Measurements from ENCODE around the gene NCOA1.
"Not testable (repeated sequence)": the region's sequence is repeated elsewhere in the genome, so short reads cannot be mapped to it uniquely, and the experiment has no call there.

Gene NCOA1

DNA sequence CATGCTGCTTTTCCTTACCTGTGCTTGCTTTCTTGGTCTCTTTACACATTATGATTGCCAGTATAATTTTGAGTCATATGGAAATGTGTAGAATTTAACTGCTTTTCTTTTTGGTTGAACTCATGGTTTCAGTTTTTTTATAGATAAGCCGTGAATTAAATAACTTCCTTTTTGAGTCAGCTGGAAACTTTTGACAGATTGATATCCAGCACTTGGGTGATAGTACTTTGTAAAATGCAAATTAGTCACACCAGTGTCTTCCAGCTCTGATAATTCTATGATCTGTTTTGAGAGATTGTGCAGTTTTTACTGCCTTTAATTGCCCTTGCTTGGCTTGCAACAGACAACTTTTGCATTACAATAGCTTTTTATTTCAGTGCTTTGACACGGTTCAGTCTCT is 86.4 kb downstream of the NCOA1 start:
- peak; percentile 22 for DNase-seq (ENCODE audit: low read depth)

DNA sequence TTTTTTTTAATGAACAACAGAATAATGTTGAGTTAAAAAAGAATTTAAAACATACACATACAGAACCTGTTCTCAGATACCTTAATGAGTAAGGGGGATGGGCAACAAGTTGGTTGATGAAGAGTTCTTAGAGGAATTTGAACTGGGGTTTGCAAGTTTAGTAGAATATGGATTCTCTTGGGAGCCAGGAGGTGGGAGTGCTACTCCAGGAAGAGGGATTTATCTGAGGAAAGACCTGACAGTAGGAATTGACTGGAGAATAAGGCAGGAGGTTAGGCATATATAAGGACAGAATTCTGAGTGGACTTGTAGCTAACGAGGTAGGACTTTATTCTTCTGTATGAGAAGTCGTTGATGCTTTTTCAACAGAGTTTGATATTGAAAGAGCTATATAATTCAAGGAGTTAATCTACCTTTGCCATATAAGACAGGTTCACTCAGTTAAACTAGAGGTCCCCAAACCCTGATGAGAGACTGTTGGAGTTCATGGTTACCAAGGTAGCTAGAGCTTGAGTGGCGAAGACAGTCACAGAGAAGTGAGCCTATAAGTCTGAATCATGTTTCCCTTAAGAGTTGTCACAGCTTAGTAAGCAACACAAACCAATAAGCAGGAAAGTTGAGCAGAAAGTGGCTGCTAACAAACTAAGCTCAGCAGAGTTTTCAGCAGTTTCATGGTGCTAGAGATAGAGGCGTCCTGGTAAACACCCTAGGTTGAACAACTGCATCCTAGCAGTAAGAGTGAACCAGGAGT is 88.2 kb downstream of the NCOA1 start:
- no peak for DNase-seq (ENCODE audit: low read depth)

DNA sequence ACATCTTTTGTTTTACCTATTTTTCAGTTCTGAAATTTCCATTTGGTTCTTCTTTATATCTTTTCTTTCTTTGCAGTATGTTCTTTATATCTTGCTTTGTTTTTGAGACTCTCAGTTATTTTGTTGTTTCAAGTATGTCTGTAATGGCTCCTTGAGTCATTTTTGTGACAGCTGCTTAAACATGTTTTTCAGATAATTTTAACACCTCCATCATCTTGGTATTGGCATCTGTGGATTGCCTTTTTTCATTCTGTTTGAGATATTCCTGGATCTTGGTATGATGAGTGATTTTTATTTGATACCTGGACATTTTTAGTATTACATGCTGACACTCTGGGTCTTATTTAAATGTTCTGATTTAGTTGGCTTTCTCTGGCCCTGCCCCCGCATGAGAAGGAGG is 89.5 kb downstream of the NCOA1 start:
- DNase-seq (ENCODE audit: low read depth), result no peak

DNA sequence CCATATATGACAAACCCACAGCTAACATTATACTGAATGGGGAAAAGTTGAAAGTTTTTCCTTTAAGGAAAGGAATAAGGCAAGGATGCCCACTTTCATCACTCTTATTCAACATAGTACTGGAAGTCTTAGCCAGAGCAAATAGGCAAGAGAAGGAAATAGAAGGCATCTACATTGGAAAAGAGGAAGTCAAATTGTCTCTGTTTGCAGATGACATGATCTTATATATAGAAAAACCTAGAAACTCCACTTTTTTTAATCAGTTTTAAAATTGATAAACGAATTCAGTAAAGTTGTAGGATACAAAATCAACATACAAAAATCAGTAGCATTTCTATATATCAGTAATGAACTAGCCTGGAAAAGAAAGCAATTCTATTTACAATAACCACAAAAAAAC is 90.9 kb downstream of the NCOA1 start:
- not testable (repeated sequence) for DNase-seq (ENCODE audit: low read depth)

DNA sequence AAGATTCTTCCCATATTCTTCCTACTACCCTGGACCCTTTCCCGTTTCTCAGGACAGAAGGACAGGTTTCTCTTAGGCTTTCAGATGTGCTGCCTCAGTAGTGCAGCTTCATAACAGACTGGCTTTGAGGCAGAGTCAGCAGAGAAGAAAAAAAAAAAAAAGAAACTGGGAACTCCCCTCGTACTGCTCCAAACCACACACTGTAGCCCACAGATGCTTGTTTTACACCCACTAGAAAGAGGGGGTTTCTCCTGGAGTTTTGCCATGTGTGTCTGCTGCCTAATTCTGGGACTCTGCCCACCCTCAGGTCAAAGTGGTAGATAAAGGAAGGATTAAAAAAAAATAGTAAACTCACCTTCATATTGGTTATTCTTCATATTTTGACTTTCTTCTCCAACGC is 95.9 kb downstream of the NCOA1 start:
- DNase-seq (ENCODE audit: low read depth), result no peak

DNA sequence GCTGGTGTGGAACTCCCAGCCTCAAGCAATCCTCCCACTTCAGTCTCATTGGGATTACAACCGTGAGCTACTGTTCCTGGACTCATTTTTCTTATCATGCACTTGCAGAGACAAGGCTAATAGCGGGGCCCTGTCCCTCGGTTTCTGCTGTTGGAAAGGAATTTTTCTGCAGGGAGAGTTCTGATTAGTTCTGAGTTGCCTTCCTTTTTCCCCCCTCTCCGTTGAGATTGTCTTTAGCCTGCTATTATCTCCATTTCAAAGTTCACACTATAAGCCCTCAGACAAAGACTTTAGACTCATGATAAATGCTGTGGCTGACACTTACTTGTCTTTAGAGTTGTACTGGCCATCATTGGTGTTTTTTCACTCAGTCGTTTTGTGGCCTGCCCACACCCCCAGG is 97.2 kb downstream of the NCOA1 start:
- DNase-seq (ENCODE audit: low read depth), result no peak

DNA sequence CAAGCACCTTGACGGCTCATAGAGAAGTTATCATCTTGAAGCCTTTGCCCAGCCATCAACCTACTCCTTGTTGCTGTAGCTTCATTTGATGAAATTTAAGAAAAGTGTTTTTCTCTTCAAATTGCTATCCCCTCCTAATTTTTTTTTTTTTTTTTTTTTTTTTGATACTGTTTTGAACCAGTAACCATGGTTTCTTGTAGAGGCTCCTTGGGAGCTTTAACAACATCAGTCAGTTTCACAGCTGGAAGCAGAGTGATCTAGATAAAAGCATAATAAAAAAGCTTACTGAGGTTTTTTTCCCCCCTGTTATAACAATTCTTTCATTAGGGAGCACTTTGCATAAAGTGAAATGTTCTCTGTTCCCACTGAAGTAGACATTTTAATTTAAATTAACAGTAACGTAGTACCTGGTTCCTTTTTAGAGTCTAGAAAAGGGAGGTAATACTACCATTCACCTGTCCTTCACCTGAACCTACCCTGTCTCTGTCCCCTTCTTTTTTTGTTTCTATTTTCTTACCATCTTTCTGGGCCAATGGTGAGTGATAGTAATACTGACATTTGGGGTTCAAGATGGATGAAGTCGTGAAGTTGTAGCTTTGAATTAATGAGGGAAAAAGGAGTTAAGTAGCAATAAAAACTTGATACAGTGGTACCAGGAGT is 101.5 kb downstream of the NCOA1 start:
- DNase-seq (ENCODE audit: low read depth), result no peak

DNA sequence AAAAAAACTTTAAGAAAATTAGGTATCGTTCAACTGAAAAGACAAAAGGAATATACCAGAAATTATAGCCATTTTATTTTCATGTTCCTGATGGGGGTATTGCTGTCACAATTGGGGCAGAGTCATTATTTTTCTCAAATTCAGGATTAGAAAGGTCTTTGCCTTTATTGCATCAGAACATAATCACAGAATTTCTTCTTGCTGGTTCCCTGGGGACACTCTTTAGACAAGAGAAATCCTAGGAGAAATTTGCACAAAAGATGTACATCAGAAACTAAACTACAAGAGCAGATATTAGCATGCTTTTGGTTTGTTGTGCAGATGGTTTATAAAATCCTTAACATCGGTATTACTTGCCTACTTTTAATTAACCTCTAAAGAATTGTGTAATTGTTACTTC is 103.2 kb downstream of the NCOA1 start:
- DNase-seq (ENCODE audit: low read depth), result no peak

DNA sequence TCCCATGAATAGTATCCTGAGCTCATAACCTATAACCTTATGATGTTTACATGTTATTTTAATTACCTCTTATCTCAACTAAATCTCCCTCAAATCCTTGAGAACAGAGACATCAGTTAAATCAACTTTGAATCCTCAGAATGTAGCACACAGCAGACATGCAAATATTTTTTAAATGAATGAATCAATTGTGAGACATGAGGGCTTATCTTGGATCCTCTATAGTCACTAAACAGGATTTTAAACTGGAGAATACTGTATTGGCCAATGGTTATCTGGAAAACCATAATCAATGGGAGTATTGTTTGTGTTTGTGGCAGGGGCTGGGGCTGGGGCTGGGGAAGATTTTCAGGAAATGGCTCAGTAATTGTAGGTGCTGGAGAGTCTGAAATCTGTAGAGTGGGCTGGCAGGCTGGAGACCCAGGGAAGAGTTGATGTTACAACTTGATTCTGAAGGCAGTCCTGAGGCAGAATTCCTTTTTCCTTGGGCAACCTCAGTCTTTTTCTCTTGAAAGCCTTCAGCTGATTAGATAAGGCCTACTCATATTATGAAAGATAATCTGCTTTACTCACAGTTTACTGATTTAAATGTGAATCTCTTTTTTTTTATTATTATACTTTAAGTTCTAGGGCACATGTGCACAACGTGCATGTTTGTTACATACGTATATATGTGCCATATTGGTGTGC is 106.3 kb downstream of the NCOA1 start:
- peak; percentile 65 for DNase-seq (ENCODE audit: low read depth)

DNA sequence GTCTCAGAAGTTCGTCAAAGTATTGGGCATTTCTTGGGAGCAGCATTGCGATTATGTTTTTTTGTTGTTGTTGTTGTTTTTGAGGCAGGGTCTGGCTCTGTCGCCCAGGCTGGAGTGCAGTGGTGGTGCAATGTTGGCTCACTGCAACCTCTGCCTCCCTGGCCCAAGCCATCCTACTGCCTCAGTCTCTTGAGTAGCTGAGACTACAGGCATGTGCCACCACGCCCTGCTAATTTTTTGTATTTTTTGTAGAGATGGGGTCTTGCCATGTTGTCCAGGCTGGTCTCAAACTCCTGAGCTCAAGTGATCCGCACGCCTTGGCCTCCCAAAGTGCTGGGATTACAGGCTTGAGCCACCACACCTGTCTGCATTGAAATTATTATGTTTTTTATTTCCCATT is 109.1 kb downstream of the NCOA1 start:
- not testable (repeated sequence) for DNase-seq (ENCODE audit: low read depth)

DNA sequence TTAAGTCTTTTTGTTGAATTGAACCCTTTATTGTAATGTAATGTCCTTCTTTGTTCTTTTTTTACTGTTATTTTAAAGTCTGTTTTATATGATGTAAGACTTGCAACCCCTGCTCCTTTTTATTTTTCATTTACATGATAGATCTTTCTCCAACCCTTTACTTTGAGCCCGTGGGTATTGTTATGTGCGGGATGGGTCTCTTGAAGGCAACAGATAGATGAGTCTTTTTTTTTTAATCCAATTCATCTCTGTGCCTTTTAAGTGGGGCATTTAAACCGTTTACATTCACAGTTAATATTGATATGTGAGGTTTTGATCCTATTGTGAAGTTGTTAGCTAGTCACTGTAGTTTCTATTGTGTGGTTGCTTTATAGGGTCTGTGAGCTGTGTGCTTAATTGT is 120.6 kb downstream of the NCOA1 start:
- no peak for DNase-seq (ENCODE audit: low read depth)

DNA sequence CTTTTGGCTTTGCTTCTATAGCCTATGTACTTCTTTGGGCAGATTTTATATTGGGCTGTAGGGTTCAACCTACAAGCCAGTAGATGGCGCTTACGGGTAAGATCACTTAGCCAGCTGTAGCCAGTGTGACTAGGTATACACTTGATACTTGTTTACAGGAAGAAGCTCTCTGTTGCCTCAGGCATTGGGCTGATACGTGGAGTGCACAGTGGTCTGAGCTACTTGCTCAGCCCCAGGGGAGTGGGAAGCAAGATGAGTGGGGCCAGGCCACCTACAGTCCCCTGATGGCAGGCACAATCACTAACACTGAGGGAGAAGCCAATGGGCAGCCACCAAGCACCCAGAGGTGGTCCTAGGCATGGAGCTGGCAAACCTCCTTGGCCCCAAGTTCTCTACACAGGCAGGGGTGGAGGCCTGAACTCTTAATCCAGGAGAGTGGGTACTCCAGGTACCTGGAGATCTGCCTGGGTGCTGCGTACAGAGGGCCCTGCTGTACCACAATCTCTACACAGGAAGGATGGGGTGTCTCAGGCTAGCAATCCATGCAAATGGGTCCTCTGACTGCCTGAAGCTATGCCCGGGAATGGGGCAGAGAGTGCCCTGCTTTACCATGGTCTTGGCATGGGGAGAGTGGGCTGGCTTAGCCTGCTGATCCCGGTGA is 122.2 kb downstream of the NCOA1 start:
- DNase-seq (ENCODE audit: low read depth), result peak; percentile 81

DNA sequence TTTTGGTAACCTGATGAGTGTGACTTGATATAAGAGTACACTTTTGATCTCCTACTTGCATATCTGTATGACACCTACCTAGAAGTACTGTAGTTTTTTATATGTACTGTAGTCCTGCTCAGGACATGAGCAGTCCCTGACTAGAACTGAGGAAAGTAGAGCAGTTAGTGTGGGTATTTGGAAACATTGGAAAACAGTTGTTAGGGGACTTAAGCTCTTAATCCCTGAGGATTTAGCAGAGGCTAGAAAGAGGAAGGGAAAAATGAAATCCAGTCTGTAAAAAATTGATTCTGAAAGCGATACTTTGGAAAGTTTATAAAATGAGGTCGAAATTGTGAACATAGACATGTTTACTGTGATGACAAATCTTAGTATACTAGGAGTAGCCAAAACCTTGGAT is 125.6 kb downstream of the NCOA1 start:
- peak; percentile 45 for DNase-seq (ENCODE audit: low read depth)

DNA sequence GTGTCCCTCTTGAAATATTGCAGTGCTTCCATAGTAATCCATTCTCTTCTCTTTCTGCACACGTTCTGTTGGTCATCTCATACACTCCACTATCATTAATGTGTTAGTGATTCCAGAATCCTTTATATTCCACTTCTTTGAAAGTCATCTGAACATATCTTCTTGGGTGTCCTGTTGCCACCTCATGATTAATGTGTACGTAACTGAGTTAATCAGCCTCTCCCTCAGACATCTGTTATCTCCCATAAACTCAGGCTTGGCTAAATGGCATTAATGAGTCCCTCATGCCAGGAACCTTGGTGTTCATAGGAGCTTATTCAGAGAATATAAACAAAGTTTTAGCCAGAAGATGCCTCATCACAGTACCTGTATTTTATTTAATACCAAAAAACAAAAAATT is 126.4 kb downstream of the NCOA1 start:
- DNase-seq (ENCODE audit: low read depth), result peak; percentile 45

DNA sequence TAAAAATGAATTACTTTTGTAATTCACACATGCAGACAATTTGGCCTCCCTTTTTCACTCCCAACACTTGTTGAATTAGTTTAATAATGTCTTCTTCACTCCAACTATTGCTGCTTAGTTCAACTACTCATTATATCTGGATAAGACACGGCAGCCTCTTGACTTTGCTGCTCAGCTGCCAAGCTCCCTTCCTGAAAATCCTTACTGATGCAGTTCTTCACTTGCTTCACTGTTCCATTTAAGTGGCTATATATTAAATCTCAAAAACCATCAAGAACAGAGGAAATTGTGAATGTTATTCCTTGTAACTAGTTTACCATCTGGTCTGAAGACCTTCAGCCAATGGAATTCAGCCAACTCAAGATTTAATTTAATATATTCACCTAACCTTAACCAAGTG is 127.1 kb downstream of the NCOA1 start:
- DNase-seq (ENCODE audit: low read depth), result no peak

DNA sequence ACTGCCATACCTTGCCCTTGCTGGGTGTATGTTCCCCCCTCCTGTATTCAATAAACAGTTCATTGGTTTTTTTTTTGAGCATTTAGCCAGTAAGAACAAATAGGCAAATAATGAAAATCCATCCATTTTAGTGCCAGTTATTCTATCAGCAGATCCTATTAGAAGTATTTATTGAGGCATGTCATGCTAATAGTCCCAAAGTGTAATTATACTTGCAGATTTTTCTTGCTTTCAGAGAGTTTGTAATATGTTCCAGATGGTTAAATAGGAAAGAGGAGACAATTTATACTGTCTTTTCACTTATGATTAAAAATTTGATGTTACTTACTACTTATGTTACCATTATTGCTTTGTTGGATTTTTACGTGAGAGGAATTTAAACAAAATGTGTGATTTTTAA is 127.6 kb downstream of the NCOA1 start:
- DNase-seq (ENCODE audit: low read depth), result no peak

DNA sequence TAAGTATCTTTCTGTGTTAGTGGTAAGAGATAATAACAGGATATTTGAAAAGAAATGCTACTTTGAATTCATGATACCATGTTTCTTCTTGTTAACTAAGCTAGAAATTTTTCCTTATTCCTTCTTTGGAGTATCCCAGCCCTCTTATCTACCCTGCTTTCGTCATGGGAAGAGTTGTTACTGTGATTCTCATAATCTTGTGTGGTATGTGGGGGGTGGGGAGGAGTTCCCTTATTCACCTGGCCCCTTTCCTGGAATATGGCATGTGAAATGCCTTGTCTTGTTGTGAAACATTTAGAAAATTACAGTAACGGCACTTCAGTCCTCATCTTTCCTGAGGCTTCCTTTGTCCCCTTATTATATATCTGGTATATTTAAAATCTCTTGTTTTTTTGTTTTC is 129.9 kb downstream of the NCOA1 start:
- DNase-seq (ENCODE audit: low read depth), result peak; percentile 94

DNA sequence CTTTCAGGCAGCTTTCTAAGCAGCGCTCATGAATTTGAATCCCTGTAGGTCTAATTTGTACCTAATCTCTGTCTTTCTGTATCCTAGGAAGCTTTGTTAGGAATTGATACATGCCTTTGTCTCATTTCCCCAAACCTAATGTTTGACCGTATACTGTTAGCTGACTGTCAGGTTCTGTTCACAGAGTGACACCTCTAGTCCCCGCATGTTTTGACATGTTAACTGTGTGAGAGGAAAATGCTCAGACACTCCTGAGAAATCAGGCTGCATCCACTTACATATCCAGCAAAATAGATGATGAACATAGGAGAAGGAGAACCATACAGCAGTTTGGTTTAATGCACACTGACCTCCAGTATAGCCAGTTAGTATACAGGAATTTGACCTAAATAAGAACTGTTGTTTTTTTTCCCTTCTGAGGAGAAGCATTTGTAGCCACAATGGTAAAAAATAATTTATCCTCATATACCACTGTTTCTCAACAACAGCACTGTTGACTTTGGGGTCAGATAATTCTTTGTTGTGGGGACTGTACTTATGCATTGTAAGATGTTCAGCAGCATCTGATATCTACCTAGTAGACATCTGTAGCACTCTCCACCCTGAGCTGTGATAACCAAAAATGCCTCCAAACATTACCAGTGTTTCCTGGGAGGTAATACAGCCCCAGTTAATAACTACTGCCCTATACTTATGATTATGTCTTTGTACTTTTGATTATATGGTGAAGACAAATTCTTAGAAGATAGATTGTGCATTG is 130.9 kb downstream of the NCOA1 start:
- no peak for DNase-seq (ENCODE audit: low read depth)

DNA sequence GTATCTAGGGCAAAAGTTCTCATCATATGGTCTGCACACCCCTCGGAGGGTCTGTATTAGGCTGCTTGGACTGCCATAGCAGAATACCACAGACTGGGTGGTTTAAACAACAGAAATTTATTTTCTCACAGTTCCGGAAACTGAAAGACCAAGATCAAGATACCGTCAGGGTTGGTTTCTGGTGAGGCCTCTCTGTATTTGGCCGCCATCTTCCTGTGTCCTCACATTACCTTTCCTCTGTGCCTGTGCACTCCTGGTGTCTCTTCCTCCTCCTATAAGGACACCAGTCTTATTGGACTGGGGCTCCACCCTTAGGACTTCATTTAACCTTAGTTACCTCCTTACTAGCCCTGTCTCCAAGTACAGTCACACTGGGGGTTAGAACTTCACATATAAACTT is 132.5 kb downstream of the NCOA1 start:
- DNase-seq (ENCODE audit: low read depth), result no peak

DNA sequence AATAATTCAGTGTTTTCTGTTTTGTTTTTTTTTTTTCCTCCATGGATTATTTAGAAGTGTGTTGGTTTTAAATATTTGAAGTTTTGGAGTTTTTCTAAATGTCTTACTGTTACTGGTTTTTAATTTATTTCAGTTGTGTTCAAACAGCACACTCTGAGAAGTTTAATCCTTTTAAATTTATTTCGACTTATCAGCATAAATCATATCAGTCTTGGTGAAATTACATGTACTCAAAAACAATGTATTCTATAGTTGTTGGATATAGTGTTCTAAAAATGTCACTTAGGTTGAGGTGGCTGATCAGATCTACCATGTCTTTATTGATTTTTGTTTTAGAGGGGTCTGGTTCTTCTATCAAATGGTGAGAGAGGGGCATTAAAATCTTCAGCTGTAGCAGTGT is 134.7 kb downstream of the NCOA1 start:
- DNase-seq (ENCODE audit: low read depth), result no peak

DNA sequence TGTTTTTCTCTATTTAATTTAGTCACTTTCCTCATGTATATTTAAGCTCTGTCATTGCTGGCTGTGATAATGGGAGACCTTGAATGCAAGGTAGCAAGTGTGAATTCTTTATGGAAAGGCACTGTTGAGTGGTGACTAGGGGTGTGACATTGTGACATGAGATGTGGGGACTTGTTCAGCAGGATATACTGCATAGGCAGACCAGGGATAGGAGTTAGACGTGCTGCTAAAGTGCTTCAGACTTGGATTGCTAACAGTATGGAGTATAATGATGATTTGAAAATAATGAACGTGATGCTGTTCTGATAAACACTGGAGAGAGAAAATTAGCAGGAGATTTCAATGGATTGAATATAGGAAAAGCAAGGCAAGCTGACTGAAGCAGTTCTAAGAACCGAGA is 135.1 kb downstream of the NCOA1 start:
- no peak for DNase-seq (ENCODE audit: low read depth)

DNA sequence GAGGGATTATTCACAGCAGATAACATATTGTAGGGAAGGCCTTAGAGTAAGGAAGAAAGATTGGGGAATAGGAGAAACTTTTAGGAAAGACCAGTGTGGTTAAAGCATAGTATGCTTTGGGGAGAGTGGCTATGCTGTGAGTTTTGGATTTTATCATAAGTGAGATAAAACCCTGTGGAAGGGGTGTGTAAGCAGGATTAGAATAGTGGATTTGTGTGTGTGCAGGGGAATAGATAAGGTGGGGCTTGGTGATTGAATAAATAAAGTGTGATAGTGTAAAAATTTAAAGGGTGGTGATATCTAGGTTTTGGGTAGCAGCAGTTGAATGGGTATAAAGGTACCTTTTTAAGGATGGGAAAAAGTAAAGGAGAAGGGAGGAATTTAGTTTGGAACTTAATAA is 137.7 kb downstream of the NCOA1 start:
- DNase-seq (ENCODE audit: low read depth), result no peak
